HepG2 (cell line): ENCODE data around the gene ZBED3. TPM values are rescaled to one million over a fixed set of nuclear protein-coding genes. Genes with fewer than 3 reads are reported as not detected.

Source experiments
- ATAC-seq: fragments of 200-7000 bp; cut with Tn5 transposase; 3 replicates; pipeline ENCODE4 v1.9.1; 2020; ENCODE audit warnings: mild to moderate bottlenecking, moderate library complexity
- BruUV-seq: library from RNA; stranded (reverse); fragments of 400-500 nt; replicated peaks from 2 replicates; lab custom pipeline; 2021; lab: Mats Ljungman, UMichigan
- CTCF ChIA-PET: fragments of 300-600 bp; formaldehyde crosslinking; extraction: SDS; loops from one replicate; lab custom pipeline; 2021; ENCODE audit warnings: low total read pairs, inconsistent platforms, low intra/inter-chr PET ratio; lab: Yijun Ruan, JAX
- POLR2A ChIA-PET: fragments of 350-600 bp; sonication (Branson Sonifier 250); formaldehyde crosslinking; loops from one replicate; lab custom pipeline; 2020; ENCODE audit warnings: antibody characterized with exemption, inconsistent platforms; lab: Yijun Ruan, JAX
- DNase-seq: peaks from one replicate; pipeline ENCODE4 v3.0.0-alpha.2; 2015; ENCODE audit warnings: low spot score
- FAIRE-seq: peaks from 3 replicates; lab custom pipeline; 2011; peaks lifted over from hg19 to GRCh38; lab: Jason Lieb, UNC
- H2AFZ ChIP-seq: one replicate; pipeline ENCODE4 v1.6.1; 2011; ENCODE audit warnings: low read length, inconsistent platforms
- H3K27ac ChIP-seq: fragments of 300-600 bp; 3 replicates; pipeline ENCODE4 v1.8.0; 2011; ENCODE audit warnings: mixed run types, mild to moderate bottlenecking, mixed read lengths, low read length, inconsistent platforms; ENCODE audit not compliant: insufficient read depth; ENCODE audit errors: extremely low read length
- H3K27me3 ChIP-seq, 2 experiments: fragments of 200-600 bp in 1 of 2; 2 replicates in 1 of 2; 3 replicates in 1 of 2; pipeline versions ENCODE4 v1.6.0 to v1.8.0; 2011; ENCODE audit warnings: low read length in 2 of 2, mild to moderate bottlenecking in 2 of 2, moderate library complexity in 2 of 2, inconsistent platforms in 1 of 2; ENCODE audit not compliant: insufficient read depth in 2 of 2, control insufficient read depth in 1 of 2
- H3K36me3 ChIP-seq, 2 experiments: fragments of 200-600 bp in 1 of 2; replicated peaks in 1 of 2; 2 replicates in 1 of 2; 3 replicates in 1 of 2; pipeline versions ENCODE4 v1.5.1 to v1.8.0; 2011; ENCODE audit warnings: low read length in 2 of 2, inconsistent platforms in 1 of 2; ENCODE audit not compliant: insufficient read depth in 2 of 2, control insufficient read depth in 1 of 2
- H3K4me1 ChIP-seq: 2 replicates; pipeline ENCODE4 v1.5.1; 2012; ENCODE audit warnings: low read length, inconsistent platforms; ENCODE audit not compliant: insufficient read depth
- H3K4me2 ChIP-seq: 2 replicates; pipeline ENCODE4 v1.6.0; 2011; ENCODE audit warnings: low read depth, low read length, inconsistent platforms
- H3K4me3 ChIP-seq, 3 experiments: fragments of 200-600 bp in 1 of 3; sonication (generic), shearing (Covaris generic) in 1 of 3; replicated peaks in 1 of 3; 2 replicates each; pipeline ENCODE4 v1.5.1; 2011 to 2016; ENCODE audit warnings: low read length in 3 of 3, inconsistent platforms in 2 of 3, low read depth in 2 of 3, mild to moderate bottlenecking in 2 of 3, control low read depth in 1 of 3, mixed read lengths in 1 of 3; ENCODE audit not compliant: insufficient read depth in 1 of 3
- H3K79me2 ChIP-seq: one replicate; pipeline ENCODE4 v1.6.1; 2011; ENCODE audit warnings: low read length, inconsistent platforms; ENCODE audit not compliant: insufficient read depth
- H3K9ac ChIP-seq: 2 replicates; pipeline ENCODE4 v1.6.0; 2011; ENCODE audit warnings: mild to moderate bottlenecking, low read depth, low read length, inconsistent platforms; ENCODE audit not compliant: insufficient read depth
- H3K9me3 ChIP-seq: 2 replicates; pipeline ENCODE4 v1.5.1; 2012; ENCODE audit warnings: mild to moderate bottlenecking, low read length
- H4K20me1 ChIP-seq: 2 replicates; pipeline ENCODE4 v1.6.0; 2011; ENCODE audit warnings: inconsistent platforms, mild to moderate bottlenecking, low read length, moderate library complexity; ENCODE audit not compliant: insufficient read depth
- AKNA ChIP-seq: sonication (generic); formaldehyde crosslinking; IDR thresholded peaks from 2 replicates; pipeline ENCODE4 v1.4.0; 2020; ENCODE audit warnings: missing genetic modification reagents, borderline replicate concordance
- ERF ChIP-seq: IDR thresholded peaks from 2 replicates; pipeline ENCODE4 v1.6.1; 2018; ENCODE audit warnings: missing biosample characterization, missing genetic modification reagents
- NR3C1 ChIP-seq: sonication (generic); formaldehyde crosslinking; IDR thresholded peaks from 2 replicates; pipeline ENCODE4 v1.4.0; 2020; ENCODE audit warnings: missing genetic modification reagents
- ZNF101 ChIP-seq: sonication (generic); formaldehyde crosslinking; IDR thresholded peaks from 2 replicates; pipeline ENCODE4 v1.4.0; 2020; ENCODE audit warnings: mild to moderate bottlenecking, low read depth, missing genetic modification reagents, borderline replicate concordance
- ZNF124 ChIP-seq: sonication (generic); formaldehyde crosslinking; IDR thresholded peaks from 2 replicates; pipeline ENCODE4 v1.4.0; 2020; ENCODE audit warnings: missing genetic modification reagents
- ZNF460 ChIP-seq: sonication (generic); formaldehyde crosslinking; IDR thresholded peaks from 2 replicates; pipeline ENCODE4 v1.5.1; 2020; ENCODE audit warnings: missing genetic modification reagents, mild to moderate bottlenecking, borderline replicate concordance
- WGBS: methylation state at CpG from one replicate; pipeline ENCODE4 v1.1.6; 2017; ENCODE audit warnings: low lambda C conversion rate; 5-methylcytosine and 5-hydroxymethylcytosine counted together
- in situ Hi-C: cut with HindIII; loops from 2 replicates; pipeline ENCODE4 v1.10.0; 2017; ENCODE audit warnings: low pct_unique_long_range_greater_than_20kb; ENCODE audit not compliant: extremely low pct_ligation_motif_present
- intact Hi-C: fragments of 100-400 bp; cut with micrococcal nuclease; formaldehyde crosslinking; loops from one replicate; pipeline ENCODE4 v1.10.0; 2022; ENCODE audit not compliant: unreplicated experiment
- polyA plus RNA-seq, 8 experiments: library from polyadenylated mRNA; depleted of rRNA in 3 of 8; stranded (reverse) in 7 of 8; unstranded in 1 of 8; fragments of >200 nt; fragmentation: Illumina TruSeq in 4 of 8; extraction: Trizol in 4 of 8; gene quantifications; 2 replicates each; pipeline versions ENCODE4 v1.2.1 to v1.2.3, GENCODE V29; 2011 to 2016; ENCODE audit warnings: low read depth in 4 of 8, missing spikeins in 1 of 8, mixed read lengths in 1 of 8; ENCODE audit not compliant: insufficient read depth in 1 of 8
- total RNA-seq, 5 experiments: library from RNA; depleted of rRNA; stranded (reverse); fragments of >200 nt; fragmentation: Illumina TruSeq; extraction: Trizol; gene quantifications; 2 replicates each; pipeline ENCODE4 v1.2.3, GENCODE V29; 2016; ENCODE audit warnings: low read depth in 1 of 5
- TF ChIP-seq, protein P1 (sequence below): IDR thresholded peaks from 2 replicates; pipeline ENCODE4 v1.6.1; 2016; ENCODE audit warnings: low read depth, control low read depth
- TF ChIP-seq, protein P2 (sequence below): sonication (generic); formaldehyde crosslinking; IDR thresholded peaks from 2 replicates; pipeline ENCODE4 v1.8.0; 2023; ENCODE audit warnings: mild to moderate bottlenecking, missing genetic modification reagents

Gene ZBED3
- total and polyA plus RNA-seq, 2 of the 13 experiments (the other 11 are each of a cell fraction or from before 2014, with no cell fraction given), result 2.3 to 8.1 TPM

DNA sequence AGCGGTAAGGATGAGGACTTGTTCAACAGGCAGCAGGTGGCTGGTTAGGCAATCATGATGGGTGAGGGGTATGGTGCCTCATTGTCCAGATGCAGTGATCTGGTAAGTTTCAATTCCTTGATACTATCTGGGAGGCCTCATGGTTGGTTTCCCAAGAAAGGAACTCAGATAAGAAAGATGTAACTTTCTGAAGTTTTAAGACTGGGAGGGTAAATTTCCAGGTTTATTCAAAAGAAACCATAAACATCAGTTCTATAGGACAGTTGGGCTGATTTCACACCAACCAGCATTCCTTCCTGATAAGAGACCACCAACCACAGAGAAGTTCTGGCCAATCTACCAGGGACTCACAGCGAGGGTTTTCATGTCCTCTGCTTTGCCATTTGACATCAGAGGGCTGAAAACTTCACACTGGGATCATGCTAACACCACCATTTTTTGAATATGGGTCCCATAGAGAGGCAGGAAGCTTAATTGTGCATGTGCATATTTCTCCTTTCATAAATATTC lies 57.7 kb downstream of the ZBED3 start:
- no peak for ATAC-seq
- no peak for DNase-seq
- FAIRE-seq, result no peak
- peak overlapping the region; percentile 75 for H3K4me2 ChIP-seq
- no peak for TF ChIP-seq ZNF101 (CRISPR knock-in tag)
- TF ChIP-seq, protein P1, sequence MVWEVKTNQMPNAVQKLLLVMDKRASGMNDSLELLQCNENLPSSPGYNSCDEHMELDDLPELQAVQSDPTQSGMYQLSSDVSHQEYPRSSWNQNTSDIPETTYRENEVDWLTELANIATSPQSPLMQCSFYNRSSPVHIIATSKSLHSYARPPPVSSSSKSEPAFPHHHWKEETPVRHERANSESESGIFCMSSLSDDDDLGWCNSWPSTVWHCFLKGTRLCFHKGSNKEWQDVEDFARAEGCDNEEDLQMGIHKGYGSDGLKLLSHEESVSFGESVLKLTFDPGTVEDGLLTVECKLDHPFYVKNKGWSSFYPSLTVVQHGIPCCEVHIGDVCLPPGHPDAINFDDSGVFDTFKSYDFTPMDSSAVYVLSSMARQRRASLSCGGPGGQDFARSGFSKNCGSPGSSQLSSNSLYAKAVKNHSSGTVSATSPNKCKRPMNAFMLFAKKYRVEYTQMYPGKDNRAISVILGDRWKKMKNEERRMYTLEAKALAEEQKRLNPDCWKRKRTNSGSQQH (CRISPR knock-in tag), result 0 out of 2 replicates have a peak, but pooled peaks have one; percentile 3
- no peak overlapping the region for H3K27ac ChIP-seq
- CTCF ChIA-PET, result no interaction called here
- H4K20me1 ChIP-seq, result no peaks in the 10 kb centered on the region; the same call in 1 of the 2 replicates
- 100% methylated on average over 2 of the region's 2 CpGs for WGBS
- intact Hi-C loops, result no loop called here
- H3K4me1 ChIP-seq, result peaks cover 31% of the 10 kb centered on the region
- H3K9me3 ChIP-seq, result peaks cover 13% of the 10 kb centered on the region; the same call in 1 of the 2 replicates
- BruUV-seq, result no TSS peak
- H3K9ac ChIP-seq, result no peak overlapping the region
- H3K4me3 ChIP-seq, result peak overlapping the region in 1 of 3 experiments; percentile 88; a peak in 1 of 6 replicates
- no peaks in the 10 kb centered on the region; a peak in 2 of 5 replicates for H3K27me3 ChIP-seq
- H2AFZ ChIP-seq, result peak overlapping the region; percentile 71
- POLR2A ChIA-PET, result interaction anchor here (0.8 to 2.0 kb wide), 5 partner anchors 52 to 492 kb away, joined by 3 to 19 read pairs (median 3); partner anchors contain the start of gene ZBED3
- in situ Hi-C loops, result no loop called here
- peaks cover 16% of the 10 kb centered on the region for H3K79me2 ChIP-seq
- no peaks in the 10 kb centered on the region; a peak in 1 of 5 replicates for H3K36me3 ChIP-seq

DNA sequence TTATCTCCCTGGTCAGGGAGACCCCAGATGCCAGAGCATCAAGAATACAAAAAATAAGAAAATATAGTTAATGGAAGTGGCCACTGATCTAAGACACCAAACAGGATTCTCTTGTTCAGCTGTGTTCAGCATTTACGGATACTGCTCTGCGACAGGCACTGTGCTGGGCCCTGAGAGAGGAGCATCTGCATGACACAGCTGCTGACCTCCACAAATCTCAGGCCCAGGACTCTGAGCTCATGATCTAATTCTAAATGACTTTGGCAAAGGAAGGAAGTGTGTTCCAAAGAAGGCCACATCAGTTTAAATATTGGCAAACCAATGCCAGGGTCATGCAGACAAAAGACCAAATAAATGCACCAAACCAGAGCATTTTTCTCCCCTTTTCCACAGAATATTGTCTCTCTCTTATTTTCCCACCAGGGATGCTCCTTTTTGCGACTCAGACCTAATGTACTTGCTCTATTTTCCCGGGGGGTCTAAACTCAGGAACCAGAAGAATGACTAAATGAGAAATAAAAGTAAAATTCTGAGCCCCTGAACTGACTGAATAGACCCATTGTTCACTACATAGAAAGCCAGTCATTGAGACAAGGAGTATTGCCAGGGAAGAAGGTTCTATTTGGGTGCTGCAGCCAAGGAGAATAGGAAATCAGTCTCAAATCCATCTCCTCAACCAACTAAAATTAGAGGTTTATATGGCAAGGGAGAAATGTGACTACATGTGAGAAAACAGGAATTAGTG lies 58.3 kb downstream of the ZBED3 start:
- no peak overlapping the region for H3K4me3 ChIP-seq
- no peaks in the 10 kb centered on the region for H4K20me1 ChIP-seq
- BruUV-seq, result no TSS peak
- POLR2A ChIA-PET, result no interaction called here
- peaks cover 16% of the 10 kb centered on the region for H3K79me2 ChIP-seq
- FAIRE-seq, result no peak
- no peak overlapping the region for H3K27ac ChIP-seq
- no peak for ATAC-seq
- H3K4me2 ChIP-seq, result no peak overlapping the region
- in situ Hi-C loops, result no loop called here
- TF ChIP-seq AKNA (no peak), NR3C1 (CRISPR knock-in tag) (no peak), ZNF460 (CRISPR knock-in tag) (no peak), ERF (CRISPR knock-in tag) (no peak), ZNF124 (CRISPR knock-in tag) (peak; percentile 97)
- TF ChIP-seq, protein P2, sequence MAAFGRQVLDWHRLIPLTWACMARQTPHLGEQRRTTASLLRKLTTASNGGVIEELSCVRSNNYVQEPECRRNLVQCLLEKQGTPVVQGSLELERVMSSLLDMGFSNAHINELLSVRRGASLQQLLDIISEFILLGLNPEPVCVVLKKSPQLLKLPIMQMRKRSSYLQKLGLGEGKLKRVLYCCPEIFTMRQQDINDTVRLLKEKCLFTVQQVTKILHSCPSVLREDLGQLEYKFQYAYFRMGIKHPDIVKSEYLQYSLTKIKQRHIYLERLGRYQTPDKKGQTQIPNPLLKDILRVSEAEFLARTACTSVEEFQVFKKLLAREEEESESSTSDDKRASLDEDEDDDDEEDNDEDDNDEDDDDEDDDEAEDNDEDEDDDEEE (CRISPR knock-in tag), result no peak
- 50% methylated on average over 4 of the region's 4 CpGs for WGBS
- peaks cover 31% of the 10 kb centered on the region for H3K4me1 ChIP-seq
- no peaks in the 10 kb centered on the region; a peak in 2 of 5 replicates for H3K27me3 ChIP-seq
- CTCF ChIA-PET, result no interaction called here
- no peak for DNase-seq
- H3K36me3 ChIP-seq, result no peaks in the 10 kb centered on the region
- H3K9me3 ChIP-seq, result peaks cover 13% of the 10 kb centered on the region; the same call in 1 of the 2 replicates
- no peak overlapping the region for H3K9ac ChIP-seq
- intact Hi-C loops, result no loop called here
- no peak overlapping the region for H2AFZ ChIP-seq
